CD4-positive, CD25-positive, alpha-beta regulatory T cell (primary cell): ENCODE measurements around the gene RND1. TPM values are rescaled to one million over a fixed set of nuclear protein-coding genes. Genes with fewer than 3 reads are reported as not detected.

Experiments used
- ATAC-seq, 2 donors: fragments of 150-1000 bp; cut with Tn5 transposase; one replicate each; pipeline ENCODE4 v1.10.0; 2021; ENCODE audit warnings: low read depth in 2 of 2, moderate number of reproducible peaks in 2 of 2, moderate library complexity in 1 of 2
- DNase-seq, 3 donors: peaks; one replicate each; pipeline versions ENCODE4 v3.0.0 to v3.0.0-alpha.2; 2012 to 2022; ENCODE audit warnings: mixed read lengths in 1 of 3
- H3K27ac ChIP-seq: one replicate; pipeline ENCODE4 v1.7.0; 2013; ENCODE audit warnings: mild to moderate bottlenecking, low read length; ENCODE audit not compliant: insufficient read depth, poor library complexity, severe bottlenecking
- H3K27me3 ChIP-seq: one replicate; pipeline ENCODE4 v1.7.0; 2013; ENCODE audit warnings: low read length; ENCODE audit not compliant: control insufficient read depth, insufficient read depth
- H3K36me3 ChIP-seq: one replicate; pipeline ENCODE4 v1.7.0; 2013; ENCODE audit warnings: mild to moderate bottlenecking, low read length, moderate library complexity; ENCODE audit not compliant: control insufficient read depth, insufficient read depth
- H3K4me1 ChIP-seq: 2 replicates; pipeline ENCODE4 v1.7.0; 2013; ENCODE audit warnings: mild to moderate bottlenecking, low read length; ENCODE audit not compliant: insufficient read depth, control insufficient read depth, poor library complexity, severe bottlenecking
- H3K4me3 ChIP-seq: one replicate; pipeline ENCODE4 v1.7.0; 2013; ENCODE audit warnings: low read depth, mild to moderate bottlenecking, low read length, moderate library complexity
- H3K9me3 ChIP-seq, 2 experiments: 1 replicate in 1 of 2; 2 replicates in 1 of 2; pipeline ENCODE4 v1.7.0; 2013; ENCODE audit warnings: low read length in 2 of 2, mild to moderate bottlenecking in 1 of 2, moderate library complexity in 1 of 2; ENCODE audit not compliant: control insufficient read depth in 2 of 2
- H3K27ac Mint-ChIP-seq, 3 donors: one replicate each; pipeline ENCODE4 v1.8.0; 2020 to 2022; ENCODE audit warnings: mild to moderate bottlenecking in 3 of 3, mixed read lengths in 3 of 3, moderate library complexity in 2 of 3
- H3K27me3 Mint-ChIP-seq: one replicate; pipeline ENCODE4 v1.8.0; 2022; ENCODE audit warnings: mild to moderate bottlenecking, mixed read lengths
- H3K36me3 Mint-ChIP-seq: one replicate; pipeline ENCODE4 v1.8.0; 2020; ENCODE audit warnings: mixed read lengths
- H3K4me1 Mint-ChIP-seq, 4 donors: one replicate each; pipeline ENCODE4 v1.8.0; 2020 to 2022; ENCODE audit warnings: mixed read lengths in 4 of 4, mild to moderate bottlenecking in 1 of 4
- H3K4me3 Mint-ChIP-seq, 4 donors: one replicate each; pipeline ENCODE4 v1.8.0; 2020 to 2022; ENCODE audit warnings: mild to moderate bottlenecking in 4 of 4, mixed read lengths in 4 of 4, moderate library complexity in 3 of 4
- H3K9me3 Mint-ChIP-seq, 7 donors: one replicate each; pipeline ENCODE4 v1.8.0; 2020 to 2022; ENCODE audit warnings: mixed read lengths in 7 of 7, mild to moderate bottlenecking in 3 of 7, moderate library complexity in 2 of 7
- polyA plus RNA-seq, 4 donors: library from polyadenylated mRNA; unstranded; fragments of 300-500 nt; fragmentation: Illumina TruSeq; gene quantifications; one replicate each; pipeline ENCODE4 v1.2.3, GENCODE V29; 2021
- total RNA-seq: library from RNA; stranded (reverse); gene quantifications from one replicate; pipeline ENCODE4 v1.2.3, GENCODE V29; 2022

Gene RND1
- total and polyA plus RNA-seq, 5 donors from 2014 or later: 0.13 to 7.3 (median 0.60) TPM

DNA sequence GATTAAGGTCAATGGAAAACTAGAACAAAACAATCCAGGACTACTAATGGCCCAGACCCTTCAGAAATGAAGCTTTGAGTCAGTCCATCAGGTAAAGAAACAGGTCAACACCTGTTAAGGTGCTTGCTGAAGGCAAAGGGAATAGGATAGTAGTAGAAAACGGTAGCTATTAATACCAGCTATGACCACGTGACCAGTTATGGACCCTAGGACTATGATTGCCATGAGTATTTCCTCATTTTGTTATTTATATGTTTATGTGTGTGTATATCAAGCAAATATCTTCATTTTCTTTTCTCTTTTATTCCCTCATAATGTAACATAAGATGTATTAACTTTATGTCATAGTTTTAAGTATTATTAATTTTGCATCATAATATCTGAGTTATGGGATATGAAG, 34.0 kb upstream of the RND1 start:
- Histone ChIP-seq H3K27me3 (peaks cover 2% of the 10 kb centered on the region), H3K4me3 (no peak overlapping the region), H3K36me3 (no peaks in the 10 kb centered on the region), H3K9me3 (no peaks in the 10 kb centered on the region), H3K27ac (no peak overlapping the region), H3K4me1 (peaks cover 10% of the 10 kb centered on the region)
- peaks cover 45% of the 10 kb centered on the region for H3K27me3 Mint-ChIP-seq
- ATAC-seq (no peak), DNase-seq (no peak)
- H3K36me3 Mint-ChIP-seq: no peaks in the 10 kb centered on the region
- H3K4me1 Mint-ChIP-seq: peaks cover 0 to 13% (median 5%) of the 10 kb centered on the region in 4 donors
- H3K9me3 Mint-ChIP-seq: peaks cover 0 to 1% (median 0%) of the 10 kb centered on the region in 7 donors
- no peak overlapping the region for H3K27ac Mint-ChIP-seq
- no peak overlapping the region for H3K4me3 Mint-ChIP-seq

DNA sequence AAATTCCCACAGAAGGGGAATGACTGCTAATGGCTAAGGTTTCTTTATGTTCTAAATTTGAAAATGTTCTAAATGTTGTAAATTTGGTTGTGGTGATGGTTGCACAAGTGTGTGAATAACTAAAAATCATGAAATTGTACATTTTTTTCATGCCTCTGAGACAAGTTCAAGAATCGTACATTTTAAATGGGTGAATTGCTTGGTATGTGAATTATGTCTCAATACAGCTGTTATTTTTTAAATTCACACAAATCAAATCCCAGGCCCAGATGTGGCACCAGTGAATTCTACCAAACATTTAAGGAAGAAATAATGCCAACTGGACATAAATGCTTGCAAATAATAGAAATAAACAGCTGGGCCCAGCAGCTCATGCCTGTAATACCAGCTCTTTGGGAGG, 28.6 kb upstream of the RND1 start:
- Mint-ChIP-seq H3K27me3 (peaks cover 57% of the 10 kb centered on the region), H3K4me1 (peaks cover 0 to 8% (median 0%) of the 10 kb centered on the region in 4 donors), H3K27ac (no peak overlapping the region), H3K4me3 (no peak overlapping the region), H3K9me3 (peaks cover 0 to 2% (median 0%) of the 10 kb centered on the region in 7 donors), H3K36me3 (no peaks in the 10 kb centered on the region)
- Histone ChIP-seq H3K27ac (no peak overlapping the region), H3K4me3 (no peak overlapping the region), H3K4me1 (peaks cover 9% of the 10 kb centered on the region), H3K9me3 (no peaks in the 10 kb centered on the region), H3K36me3 (no peaks in the 10 kb centered on the region), H3K27me3 (peaks cover 6% of the 10 kb centered on the region)
- DNase-seq (no peak), ATAC-seq (no peak)

DNA sequence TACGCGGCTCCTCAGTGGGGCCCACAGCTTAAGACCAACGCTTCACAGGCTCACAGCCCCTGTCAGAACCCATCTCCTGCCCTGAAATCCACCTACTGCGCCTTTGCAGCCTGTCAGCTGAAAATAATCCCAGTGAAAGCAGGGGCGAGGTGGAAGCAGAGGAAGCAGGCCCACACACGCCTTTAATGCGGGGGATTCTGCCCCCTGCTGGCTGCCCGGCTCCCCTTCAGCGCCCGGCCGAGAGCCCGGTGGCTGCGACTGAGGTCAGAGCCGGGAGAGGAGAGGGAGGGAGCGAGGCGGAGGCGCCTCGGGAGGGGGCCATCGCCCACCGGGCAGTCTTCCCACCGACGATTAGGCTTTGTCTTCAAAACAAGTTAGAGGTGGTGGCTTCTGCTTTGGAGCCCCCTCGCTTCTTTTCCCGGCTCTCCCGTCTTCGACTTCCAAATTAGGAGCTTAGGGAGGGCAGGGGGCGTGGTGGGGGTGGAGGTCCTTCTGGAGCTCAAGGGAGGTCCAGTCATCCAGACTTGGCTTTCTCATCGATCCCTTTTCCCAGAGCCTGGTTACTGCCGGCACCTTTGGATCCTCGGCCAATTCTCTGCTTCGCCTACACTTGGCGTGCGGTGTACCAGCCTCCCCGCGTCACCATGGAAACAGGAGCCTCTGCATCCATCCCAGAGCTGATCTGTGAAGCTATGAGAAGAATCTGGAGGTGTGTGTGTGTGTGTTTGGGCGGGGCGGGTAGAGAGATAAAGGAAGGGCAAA, 25.2 kb upstream of the RND1 start:
- Histone ChIP-seq H3K27ac (no peak overlapping the region), H3K4me1 (peaks cover 9% of the 10 kb centered on the region), H3K27me3 (peaks cover 4% of the 10 kb centered on the region), H3K9me3 (no peaks in the 10 kb centered on the region), H3K36me3 (no peaks in the 10 kb centered on the region), H3K4me3 (no peak overlapping the region)
- Mint-ChIP-seq H3K27me3 (peaks cover 39% of the 10 kb centered on the region), H3K9me3 (peaks cover 0 to 2% (median 0%) of the 10 kb centered on the region in 7 donors), H3K36me3 (no peaks in the 10 kb centered on the region), H3K27ac (no peak overlapping the region), H3K4me3 (peak overlapping the region in 1 of 4 donors; percentile 56), H3K4me1 (peaks cover 0 to 8% (median 0%) of the 10 kb centered on the region in 4 donors)
- peak; percentile 49 to 67 (median 62) for DNase-seq
- ATAC-seq: peak; percentile 87 to 90

DNA sequence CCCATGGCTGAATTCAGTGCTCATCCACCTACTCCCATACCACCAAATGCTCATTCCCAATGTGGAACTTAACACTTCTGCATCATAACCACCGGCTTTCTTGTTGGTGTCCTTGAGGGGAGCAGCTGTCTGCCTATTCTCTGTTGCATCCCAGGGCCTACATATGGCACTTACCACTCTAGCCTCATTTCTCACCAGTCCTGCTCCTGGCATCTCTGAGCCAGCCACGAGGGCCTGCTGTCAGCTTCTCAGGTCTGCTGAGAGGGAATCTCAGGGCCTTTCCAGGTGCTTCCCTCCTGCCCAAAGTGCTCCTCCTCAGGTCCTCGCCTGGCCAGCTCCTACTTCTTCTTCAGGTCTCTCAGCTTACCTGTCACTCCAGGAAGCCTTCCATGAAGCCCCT, 24.0 kb upstream of the RND1 start:
- no peaks in the 10 kb centered on the region for H3K36me3 ChIP-seq

DNA sequence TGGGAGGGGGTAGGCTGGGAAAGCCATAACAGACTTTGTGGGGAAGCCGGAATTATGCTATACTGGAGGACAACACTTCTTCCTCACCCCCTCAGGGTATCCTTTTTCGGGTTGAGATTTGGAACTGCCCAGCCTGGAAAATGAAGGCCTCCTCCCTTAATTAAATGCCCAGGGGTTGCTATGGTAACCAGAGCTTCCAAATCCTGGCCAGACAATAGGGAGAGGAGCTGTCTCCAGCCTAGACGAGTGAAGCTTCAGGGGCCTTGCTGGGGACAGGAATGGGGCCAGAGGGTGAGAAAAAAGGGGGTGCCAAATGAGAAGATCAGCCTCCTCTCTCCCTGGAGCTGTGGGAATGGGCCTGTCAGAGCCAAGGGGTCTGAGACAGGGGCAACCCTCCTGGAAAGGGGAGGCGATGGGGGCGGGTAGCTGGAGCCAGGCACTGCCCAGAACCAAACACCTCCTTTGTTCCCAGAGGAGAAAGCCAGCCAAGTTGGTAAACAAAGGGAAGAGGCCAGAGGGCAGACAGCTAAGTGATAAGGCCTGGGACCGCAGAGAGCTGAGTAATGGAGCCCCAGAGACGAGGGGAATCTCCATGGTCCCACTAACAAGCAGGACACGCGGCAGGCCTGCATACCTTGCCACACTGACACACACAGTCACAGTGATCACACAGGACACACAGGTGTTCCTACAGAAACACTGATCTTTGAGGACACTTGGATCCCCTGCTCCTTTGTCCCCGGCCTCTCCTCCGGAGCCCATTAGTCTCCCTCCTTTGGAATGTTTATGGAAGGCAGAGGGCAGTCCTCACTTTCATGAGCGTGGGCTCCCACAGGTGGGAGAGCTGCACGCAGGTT, 17.9 kb upstream of the RND1 start:
- no peaks in the 10 kb centered on the region for H3K36me3 Mint-ChIP-seq
- no peak overlapping the region for H3K27ac ChIP-seq
- H3K27me3 Mint-ChIP-seq: peaks cover 44% of the 10 kb centered on the region
- H3K27ac Mint-ChIP-seq: no peak overlapping the region
- no peak overlapping the region for H3K4me3 ChIP-seq
- H3K4me1 ChIP-seq: no peaks in the 10 kb centered on the region
- no peak for ATAC-seq
- DNase-seq: no peak
- H3K4me3 Mint-ChIP-seq: no peak overlapping the region
- no peaks in the 10 kb centered on the region for H3K9me3 ChIP-seq
- H3K4me1 Mint-ChIP-seq: peaks cover 0 to 4% (median 0%) of the 10 kb centered on the region in 4 donors
- no peaks in the 10 kb centered on the region for H3K9me3 Mint-ChIP-seq
- H3K36me3 ChIP-seq: no peaks in the 10 kb centered on the region
- peaks cover 21% of the 10 kb centered on the region for H3K27me3 ChIP-seq

More for the DNA sequence above, 24.0 kb upstream of the RND1 start:
- ATAC-seq (no peak), DNase-seq (no peak)
- Histone ChIP-seq H3K9me3 (no peaks in the 10 kb centered on the region), H3K4me1 (peaks cover 9% of the 10 kb centered on the region), H3K27ac (no peak overlapping the region), H3K27me3 (peaks cover 4% of the 10 kb centered on the region), H3K4me3 (no peak overlapping the region)
- peak overlapping the region in 1 of 3 donors; percentile 27 for H3K27ac Mint-ChIP-seq
- peaks cover 0 to 2% (median 0%) of the 10 kb centered on the region in 7 donors for H3K9me3 Mint-ChIP-seq
- peaks cover 0 to 8% (median 0%) of the 10 kb centered on the region in 4 donors for H3K4me1 Mint-ChIP-seq
- no peaks in the 10 kb centered on the region for H3K36me3 Mint-ChIP-seq
- peaks cover 38% of the 10 kb centered on the region for H3K27me3 Mint-ChIP-seq
- H3K4me3 Mint-ChIP-seq: no peak overlapping the region

DNA sequence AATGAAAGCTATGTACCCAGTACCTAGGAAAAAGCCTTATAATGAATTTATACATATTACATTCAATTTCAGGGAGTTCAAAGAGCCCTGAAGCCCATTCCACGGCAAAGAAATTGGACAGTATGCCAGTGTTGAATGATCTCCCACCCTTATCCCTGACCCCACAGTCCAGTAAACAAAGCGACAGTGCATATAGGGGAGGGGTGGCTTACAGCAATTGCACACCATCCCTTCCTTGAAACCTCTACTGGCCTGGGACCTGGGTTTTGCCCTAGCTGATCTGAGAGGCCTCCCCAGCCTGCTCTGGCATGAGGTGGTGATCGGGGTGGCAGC, 17.3 kb upstream of the RND1 start:
- Histone ChIP-seq H3K27ac (no peak overlapping the region), H3K27me3 (peaks cover 21% of the 10 kb centered on the region), H3K36me3 (no peaks in the 10 kb centered on the region), H3K4me1 (no peaks in the 10 kb centered on the region), H3K4me3 (no peak overlapping the region), H3K9me3 (no peaks in the 10 kb centered on the region)
- Mint-ChIP-seq H3K27me3 (peaks cover 47% of the 10 kb centered on the region), H3K4me1 (peaks cover 0 to 4% (median 0%) of the 10 kb centered on the region in 4 donors), H3K9me3 (no peaks in the 10 kb centered on the region), H3K36me3 (no peaks in the 10 kb centered on the region), H3K4me3 (no peak overlapping the region), H3K27ac (no peak overlapping the region)
- no peak for DNase-seq
- ATAC-seq: no peak

DNA sequence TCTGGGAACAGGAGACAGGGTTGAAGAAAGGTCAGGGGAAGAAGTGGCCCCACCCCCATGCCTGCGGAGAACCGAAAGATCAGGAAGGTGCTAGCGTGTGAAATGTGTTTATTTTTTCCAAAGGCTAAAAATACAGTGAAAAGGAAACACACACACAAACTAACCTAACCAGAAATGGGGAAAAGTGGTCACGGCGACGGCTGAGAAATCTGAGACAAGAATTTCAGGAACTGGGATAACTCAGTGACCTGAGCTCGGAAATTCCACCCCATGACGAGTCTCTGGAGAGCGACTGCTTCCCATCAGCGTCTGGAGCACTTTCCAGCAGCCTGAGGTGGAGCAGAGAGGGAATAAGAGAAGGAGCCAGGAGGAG, 16.6 kb upstream of the RND1 start:
- DNase-seq (no peak), ATAC-seq (no peak)
- Histone ChIP-seq H3K9me3 (no peaks in the 10 kb centered on the region), H3K27ac (no peak overlapping the region), H3K27me3 (peaks cover 21% of the 10 kb centered on the region), H3K4me3 (no peak overlapping the region), H3K36me3 (no peaks in the 10 kb centered on the region), H3K4me1 (no peaks in the 10 kb centered on the region)
- H3K27me3 Mint-ChIP-seq: peaks cover 47% of the 10 kb centered on the region
- H3K9me3 Mint-ChIP-seq: no peaks in the 10 kb centered on the region
- H3K36me3 Mint-ChIP-seq: no peaks in the 10 kb centered on the region
- H3K4me1 Mint-ChIP-seq: peaks cover 0 to 4% (median 0%) of the 10 kb centered on the region in 4 donors
- no peak overlapping the region for H3K4me3 Mint-ChIP-seq
- H3K27ac Mint-ChIP-seq: peak overlapping the region in 2 of 3 donors; percentile 68 to 75
